Upper lobe of right lung (tissue), 1 donor: ENCODE results near the gene KRT14. TPM values are rescaled to one million over a fixed set of nuclear protein-coding genes. Genes with fewer than 3 reads are reported as not detected.
"Not testable (repeated sequence)": the region's sequence is repeated elsewhere in the genome, so short reads cannot be mapped to it uniquely, and the experiment has no call there.

ENCODE experiments used
- ATAC-seq: fragments of 200-7000 bp; cut with Tn5 transposase; one replicate; pipeline ENCODE4 v1.9.1; 2020; ENCODE audit warnings: mild to moderate bottlenecking, moderate library complexity
- DNase-seq: peaks from one replicate; pipeline ENCODE4 v3.0.0-alpha.2; 2020
- H3K27ac ChIP-seq: fragments of 200-600 bp; one replicate; pipeline ENCODE4 v1.8.0; 2022
- H3K27me3 ChIP-seq: fragments of 200-600 bp; one replicate; pipeline ENCODE4 v1.8.0; 2022; ENCODE audit warnings: mild to moderate bottlenecking
- H3K36me3 ChIP-seq: fragments of 200-600 bp; one replicate; pipeline ENCODE4 v1.8.0; 2022
- H3K4me1 ChIP-seq: fragments of 200-600 bp; one replicate; pipeline ENCODE4 v1.8.0; 2022
- H3K4me3 ChIP-seq: fragments of 200-600 bp; one replicate; pipeline ENCODE4 v1.8.0; 2022; ENCODE audit warnings: mild to moderate bottlenecking
- H3K9me3 ChIP-seq: fragments of 200-600 bp; one replicate; pipeline ENCODE4 v1.8.0; 2022
- intact Hi-C: fragments of 100-400 bp; cut with DNase I; formaldehyde crosslinking; loops from one replicate; pipeline ENCODE4 v1.11.0; 2022
- total RNA-seq: library from RNA; stranded (reverse); fragmentation: NEBNext Ultra II Directional; extraction: Animal tissue kit (Norgen Biotek cat#: 25700); gene quantifications from one replicate; pipeline ENCODE4 v1.2.1, GENCODE V29; 2021
- TF ChIP-seq, protein P1 (sequence below): fragments of 200-600 bp; IDR thresholded peaks from one replicate; pipeline ENCODE4 v1.8.0; 2022; ENCODE audit warnings: antibody characterized with exemption
- donor health status: DM: no; HTN: yes; CAD: no; lungs with severe emphysema.

The KRT14 gene
- total RNA-seq, 1 donor from 2014 or later = not detected

DNA sequence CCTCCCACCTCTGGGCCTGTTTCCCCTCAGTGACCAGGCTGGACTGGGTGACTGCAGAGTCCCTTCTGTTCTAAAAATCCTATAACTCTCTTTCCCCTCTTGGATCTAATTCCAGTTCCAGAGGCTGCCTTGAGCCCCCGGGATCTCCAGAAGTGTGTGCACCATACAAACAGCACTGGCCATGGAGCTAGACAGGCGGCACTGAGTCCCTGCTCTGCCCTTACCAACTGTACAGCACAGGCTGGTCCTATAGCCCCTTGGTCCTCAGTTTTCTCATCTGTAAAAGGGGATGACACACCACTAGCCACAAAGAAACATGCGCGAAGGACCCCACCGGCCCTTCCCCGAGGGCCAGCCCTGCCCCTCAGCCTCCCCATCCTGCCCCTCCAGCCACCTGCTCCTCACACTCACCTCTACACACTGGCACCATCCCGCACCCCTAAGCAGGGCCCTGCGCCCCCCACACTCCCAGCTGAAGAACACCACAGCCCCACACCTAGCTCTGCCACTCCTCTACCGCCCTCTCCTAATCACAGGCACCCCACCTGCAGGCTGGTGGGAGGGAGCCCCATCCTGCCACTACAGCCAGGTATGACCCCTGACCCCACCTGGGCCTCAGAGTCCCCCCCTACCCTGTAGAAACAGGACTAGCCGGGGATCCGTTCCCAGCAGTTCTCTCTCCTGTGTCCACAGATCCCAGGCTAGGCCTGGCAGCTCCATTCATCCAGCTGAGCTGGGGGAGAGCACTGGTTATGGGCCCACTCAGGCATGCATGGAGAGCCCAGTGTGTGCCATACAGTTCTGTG is 26.8 kb upstream of the KRT14 start:
- H3K4me3 ChIP-seq = no peak overlapping the region
- peaks cover 6% of the 10 kb centered on the region for H3K27me3 ChIP-seq
- no peaks in the 10 kb centered on the region for H3K36me3 ChIP-seq
- no peaks in the 10 kb centered on the region for H3K4me1 ChIP-seq
- intact Hi-C loops = no loop called here
- peak; percentile 29 for DNase-seq
- H3K27ac ChIP-seq = no peak overlapping the region
- no peaks in the 10 kb centered on the region for H3K9me3 ChIP-seq
- TF ChIP-seq, protein P1, sequence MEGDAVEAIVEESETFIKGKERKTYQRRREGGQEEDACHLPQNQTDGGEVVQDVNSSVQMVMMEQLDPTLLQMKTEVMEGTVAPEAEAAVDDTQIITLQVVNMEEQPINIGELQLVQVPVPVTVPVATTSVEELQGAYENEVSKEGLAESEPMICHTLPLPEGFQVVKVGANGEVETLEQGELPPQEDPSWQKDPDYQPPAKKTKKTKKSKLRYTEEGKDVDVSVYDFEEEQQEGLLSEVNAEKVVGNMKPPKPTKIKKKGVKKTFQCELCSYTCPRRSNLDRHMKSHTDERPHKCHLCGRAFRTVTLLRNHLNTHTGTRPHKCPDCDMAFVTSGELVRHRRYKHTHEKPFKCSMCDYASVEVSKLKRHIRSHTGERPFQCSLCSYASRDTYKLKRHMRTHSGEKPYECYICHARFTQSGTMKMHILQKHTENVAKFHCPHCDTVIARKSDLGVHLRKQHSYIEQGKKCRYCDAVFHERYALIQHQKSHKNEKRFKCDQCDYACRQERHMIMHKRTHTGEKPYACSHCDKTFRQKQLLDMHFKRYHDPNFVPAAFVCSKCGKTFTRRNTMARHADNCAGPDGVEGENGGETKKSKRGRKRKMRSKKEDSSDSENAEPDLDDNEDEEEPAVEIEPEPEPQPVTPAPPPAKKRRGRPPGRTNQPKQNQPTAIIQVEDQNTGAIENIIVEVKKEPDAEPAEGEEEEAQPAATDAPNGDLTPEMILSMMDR = no peak
- ATAC-seq = no peak

- H3K27ac ChIP-seq, H3K27me3 ChIP-seq, H3K36me3 ChIP-seq, H3K4me3 ChIP-seq, H3K4me1 ChIP-seq, H3K9me3 ChIP-seq, intact Hi-C loops: not testable (repeated sequence)
- DNase-seq (peak; percentile 50), ATAC-seq (peak; percentile 27)
Observed at GRCh38 chr17:41612376-41613160, 25.9 kb upstream of the KRT14 start, which contains the start of gene KRT16. TSS of gene KRT16 (minus strand) at chr17:41612767. CDS start at chr17:41612688, 79 bp downstream.

- Histone ChIP-seq H3K36me3 (no peaks in the 10 kb centered on the region), H3K4me3 (no peak overlapping the region), H3K27ac (no peak overlapping the region), H3K27me3 (peaks cover 6% of the 10 kb centered on the region), H3K4me1 (no peaks in the 10 kb centered on the region), H3K9me3 (no peaks in the 10 kb centered on the region)
- ATAC-seq (no peak), DNase-seq (peak; percentile 56)
- TF ChIP-seq, protein P1 = no peak
- intact Hi-C loops = no loop called here
Observed at GRCh38 chr17:41610965-41611640, 24.4 kb upstream of the KRT14 start.

DNA sequence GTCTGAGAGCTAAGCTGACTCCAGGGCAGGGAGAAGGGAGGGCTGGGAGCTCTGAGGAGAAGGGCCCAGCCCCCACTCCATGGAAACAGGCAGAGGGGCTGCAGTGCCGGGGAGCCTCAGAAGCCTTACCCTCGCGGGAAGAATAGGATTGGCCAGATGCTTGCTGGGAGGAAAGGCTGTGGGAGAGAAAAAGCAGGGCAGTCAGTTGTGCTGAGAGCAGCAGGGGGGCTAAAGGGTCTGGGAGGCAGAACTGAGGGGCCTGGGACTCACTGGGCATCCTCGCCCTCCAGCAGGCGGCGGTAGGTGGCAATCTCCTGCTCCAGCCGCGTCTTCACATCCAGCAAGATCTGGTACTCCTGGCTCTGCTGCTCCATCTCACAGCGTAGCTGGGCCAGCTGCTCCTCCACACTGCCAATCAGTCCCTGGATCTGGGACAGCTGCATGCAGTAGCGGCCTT is 23.4 kb upstream of the KRT14 start:
- H3K36me3 ChIP-seq, ATAC-seq, intact Hi-C loops, H3K27me3 ChIP-seq, H3K4me1 ChIP-seq, H3K4me3 ChIP-seq, H3K9me3 ChIP-seq, H3K27ac ChIP-seq: not testable (repeated sequence)
- DNase-seq = peak; percentile 52

- H3K9me3 ChIP-seq, H3K27ac ChIP-seq, intact Hi-C loops, H3K27me3 ChIP-seq, DNase-seq, H3K4me3 ChIP-seq, ATAC-seq, H3K4me1 ChIP-seq, H3K36me3 ChIP-seq: not testable (repeated sequence)
Observed at GRCh38 chr17:41606930-41607329, 20.2 kb upstream of the KRT14 start.

DNA sequence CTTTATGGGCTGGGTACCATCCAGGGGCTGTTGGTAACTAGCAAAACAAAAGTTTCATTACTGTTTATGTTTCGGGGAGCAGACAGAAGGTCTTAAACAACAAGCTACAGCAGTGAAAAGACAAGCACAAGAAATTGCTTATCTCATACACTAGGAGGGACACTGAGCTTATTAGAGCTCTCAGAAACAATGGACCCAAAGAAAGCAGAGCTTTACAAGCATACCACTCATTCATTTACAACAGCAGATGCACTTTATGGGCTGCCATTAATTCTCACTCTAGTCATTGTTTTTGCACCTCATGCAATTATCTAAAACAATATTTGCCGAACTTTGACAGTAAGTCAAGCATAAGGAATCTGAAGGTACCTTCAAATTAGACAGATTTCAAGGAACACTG is 15.8 kb upstream of the KRT14 start:
- H3K27ac ChIP-seq = no peak overlapping the region
- no peaks in the 10 kb centered on the region for H3K9me3 ChIP-seq
- no peaks in the 10 kb centered on the region for H3K4me1 ChIP-seq
- intact Hi-C loops = no loop called here
- H3K4me3 ChIP-seq = no peak overlapping the region
- H3K36me3 ChIP-seq = no peaks in the 10 kb centered on the region
- DNase-seq = no peak
- H3K27me3 ChIP-seq = no peaks in the 10 kb centered on the region
- TF ChIP-seq, protein P1 = no peak
- ATAC-seq = no peak

GRCh38 chr17:41600318-41600717 is 13.6 kb upstream of the KRT14 start:
- H3K4me3 ChIP-seq = no peak overlapping the region
- no peaks in the 10 kb centered on the region for H3K9me3 ChIP-seq
- ATAC-seq (no peak), DNase-seq (no peak)
- intact Hi-C loops = no loop called here
- TF ChIP-seq, protein P1 = no peak
- no peaks in the 10 kb centered on the region for H3K4me1 ChIP-seq
- no peak overlapping the region for H3K27ac ChIP-seq
- H3K27me3 ChIP-seq = no peaks in the 10 kb centered on the region
- H3K36me3 ChIP-seq = no peaks in the 10 kb centered on the region
